ENCODE data around the gene GSK3B. TPM values are rescaled to one million over a fixed set of nuclear protein-coding genes. Genes with fewer than 3 reads are reported as not detected.

GSK3B gene
- total RNA-seq, 1 experiment from 2014 or later, result 56.5 TPM

DNA sequence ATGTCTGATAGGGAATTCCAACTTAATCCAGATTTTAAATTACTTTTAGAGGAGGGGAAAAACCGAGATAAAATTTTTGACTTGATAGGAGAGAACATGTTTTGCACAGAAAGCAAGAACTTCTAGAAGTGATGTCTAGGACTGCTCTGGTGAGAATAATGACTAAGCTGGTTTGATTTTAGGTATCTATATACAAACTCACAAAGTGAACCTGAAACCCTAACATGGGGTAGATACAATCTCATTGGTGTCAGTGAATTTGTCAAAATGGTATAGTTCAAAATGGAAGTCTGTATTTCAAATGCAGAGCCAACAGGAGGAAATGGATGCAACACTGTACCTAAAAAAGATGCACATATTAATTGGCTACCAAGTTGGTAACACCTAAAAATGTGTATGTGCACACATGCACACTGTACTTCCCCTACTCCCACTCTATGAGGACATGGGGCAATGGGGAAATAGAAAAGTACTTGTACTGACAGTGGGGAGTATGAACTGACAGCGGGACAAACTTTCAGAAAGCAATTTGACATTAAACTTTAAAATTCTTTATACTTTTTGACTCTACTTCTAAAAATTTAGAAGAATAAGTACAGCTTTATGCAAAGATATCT, 259.4 kb downstream of the GSK3B start:
- Histone ChIP-seq H3K27ac (ENCODE audit: insufficient read length, low read depth, low read length) (no peak overlapping the region), H2BK20ac (ENCODE audit: low read depth, low read length, poor library complexity, severe bottlenecking) (no peak overlapping the region), H3K27me3 (ENCODE audit: insufficient read depth, low read length) (no peaks in the 10 kb centered on the region), H3T11ph (ENCODE audit: low read length) (no peak overlapping the region), H3K18ac (ENCODE audit: insufficient read length, low read depth, low read length) (no peak overlapping the region), H3K79me1 (ENCODE audit: insufficient read depth, low read depth, low read length, poor library complexity, severe bottlenecking) (no peaks in the 10 kb centered on the region), H4K5ac (ENCODE audit: insufficient read length, low read depth, low read length) (no peak overlapping the region), H3K9me3 (ENCODE audit: control insufficient read depth, low read depth, low read length) (no peaks in the 10 kb centered on the region), H3K23ac (ENCODE audit: insufficient read length, low read depth, low read length) (no peak overlapping the region), H2BK15ac (ENCODE audit: low read depth, low read length) (no peak overlapping the region), H2AFZ (ENCODE audit: low read length) (no peak overlapping the region), H3K4me2 (ENCODE audit: insufficient read depth, insufficient read length, low read length) (no peak overlapping the region), H3K56ac (ENCODE audit: insufficient read length, low read depth, low read length) (no peak overlapping the region), H4K91ac (ENCODE audit: insufficient read length, low read depth, low read length) (no peak overlapping the region), H3K79me2 (ENCODE audit: insufficient read depth, low read length) (no peaks in the 10 kb centered on the region), H3K4me1 (ENCODE audit: insufficient read depth, low read length) (no peaks in the 10 kb centered on the region), H4K20me1 (ENCODE audit: control insufficient read depth, insufficient read depth, insufficient read length) (no peaks in the 10 kb centered on the region), H3K4ac (ENCODE audit: low read depth, low read length) (no peak overlapping the region), H2BK120ac (ENCODE audit: low read depth, low read length, poor library complexity, severe bottlenecking) (no peak overlapping the region), H3K9ac (ENCODE audit: extremely low read depth, insufficient read length, low read length) (no peak overlapping the region), H4K8ac (replicated peaks; ENCODE audit: insufficient read length, low read depth, low read length) (no peak overlapping the region), H3K14ac (ENCODE audit: insufficient read depth, low read length) (no peak overlapping the region), H3K23me2 (ENCODE audit: insufficient read length, low read depth, low read length, poor library complexity, severe bottlenecking) (no peaks in the 10 kb centered on the region), H2AK5ac (ENCODE audit: insufficient read length, low read length) (no peak overlapping the region), H2BK12ac (ENCODE audit: insufficient read length, low read depth, low read length) (no peak overlapping the region), H2BK5ac (ENCODE audit: insufficient read length, low read length) (no peak overlapping the region)
- no peaks in the 10 kb centered on the region for H3K9me3 Mint-ChIP-seq
- peaks cover 9 to 12% of the 10 kb centered on the region in 2 experiments for H3K4me1 Mint-ChIP-seq
- no peak for DNase-seq
- WGBS (ENCODE audit: extremely low coverage, insufficient read length, low lambda C conversion rate), result no CpG with 5 or more reads among the region's 2 CpGs
- TF ChIP-seq, protein P1, sequence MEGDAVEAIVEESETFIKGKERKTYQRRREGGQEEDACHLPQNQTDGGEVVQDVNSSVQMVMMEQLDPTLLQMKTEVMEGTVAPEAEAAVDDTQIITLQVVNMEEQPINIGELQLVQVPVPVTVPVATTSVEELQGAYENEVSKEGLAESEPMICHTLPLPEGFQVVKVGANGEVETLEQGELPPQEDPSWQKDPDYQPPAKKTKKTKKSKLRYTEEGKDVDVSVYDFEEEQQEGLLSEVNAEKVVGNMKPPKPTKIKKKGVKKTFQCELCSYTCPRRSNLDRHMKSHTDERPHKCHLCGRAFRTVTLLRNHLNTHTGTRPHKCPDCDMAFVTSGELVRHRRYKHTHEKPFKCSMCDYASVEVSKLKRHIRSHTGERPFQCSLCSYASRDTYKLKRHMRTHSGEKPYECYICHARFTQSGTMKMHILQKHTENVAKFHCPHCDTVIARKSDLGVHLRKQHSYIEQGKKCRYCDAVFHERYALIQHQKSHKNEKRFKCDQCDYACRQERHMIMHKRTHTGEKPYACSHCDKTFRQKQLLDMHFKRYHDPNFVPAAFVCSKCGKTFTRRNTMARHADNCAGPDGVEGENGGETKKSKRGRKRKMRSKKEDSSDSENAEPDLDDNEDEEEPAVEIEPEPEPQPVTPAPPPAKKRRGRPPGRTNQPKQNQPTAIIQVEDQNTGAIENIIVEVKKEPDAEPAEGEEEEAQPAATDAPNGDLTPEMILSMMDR (conservative IDR thresholded peaks at IDR 0.05), result no peak
- peaks cover 3 to 4% (median 3%) of the 10 kb centered on the region in 3 experiments; a peak in 5 of 7 replicates for H3K36me3 Mint-ChIP-seq (ENCODE audit: insufficient read depth in 1 of 3, low read depth in 3 of 3)
- no peaks in the 10 kb centered on the region for H3K27me3 Mint-ChIP-seq (ENCODE audit: low read depth)
- no peak overlapping the region for H3K27ac Mint-ChIP-seq
- no peak overlapping the region for H3K4me3 Mint-ChIP-seq
